WTC11 (cell line): Measurements from ENCODE around the gene TSPO. TPM values are rescaled to one million over a fixed set of nuclear protein-coding genes. Genes with fewer than 3 reads are reported as not detected.
A peak's percentile ranks its signal among the peaks of the same experiment; 100 is the strongest.

Experiments
- ATF1 ChIP-seq: sonication (generic); formaldehyde crosslinking; IDR thresholded peaks from 2 replicates; pipeline ENCODE4 v1.8.1; 2023; ENCODE audit warnings: mild to moderate bottlenecking, moderate library complexity, missing genetic modification reagents
- FOXK1 ChIP-seq: sonication (generic); formaldehyde crosslinking; IDR thresholded peaks from 2 replicates; pipeline ENCODE4 v1.8.0; 2022; ENCODE audit warnings: mild to moderate bottlenecking, moderate library complexity, missing genetic modification reagents
- GTF2I ChIP-seq: fragments of 250-450 bp; sonication (Bioruptor Pico); conservative IDR thresholded peaks from 2 replicates; pipeline ENCODE4 v1.4.0; 2021; ENCODE audit warnings: mild to moderate bottlenecking
- HMGA2 ChIP-seq: fragments of 250-450 bp; sonication (Bioruptor Pico); IDR thresholded peaks from 2 replicates; pipeline ENCODE4 v1.4.0; 2021; ENCODE audit warnings: mild to moderate bottlenecking, moderate library complexity
- JUN ChIP-seq: sonication (generic); formaldehyde crosslinking; IDR thresholded peaks from 2 replicates; pipeline ENCODE4 v1.8.0; 2023; ENCODE audit warnings: mild to moderate bottlenecking, missing genetic modification reagents
- KAT7 ChIP-seq: sonication (generic); formaldehyde crosslinking; IDR thresholded peaks from 2 replicates; pipeline ENCODE4 v1.8.1; 2023; ENCODE audit warnings: missing genetic modification reagents, mild to moderate bottlenecking, borderline replicate concordance
- NFATC4 ChIP-seq: fragments of 250-450 bp; sonication (Bioruptor Pico); IDR thresholded peaks from 2 replicates; pipeline ENCODE4 v1.9.0; 2021; ENCODE audit warnings: mild to moderate bottlenecking
- NR1H2 ChIP-seq: sonication (generic); formaldehyde crosslinking; IDR thresholded peaks from 2 replicates; pipeline ENCODE4 v1.9.0; 2021; ENCODE audit warnings: mild to moderate bottlenecking, moderate library complexity, missing genetic modification reagents
- NR2C2 ChIP-seq: sonication (generic); formaldehyde crosslinking; IDR thresholded peaks from 2 replicates; pipeline ENCODE4 v1.8.0; 2022; ENCODE audit warnings: mild to moderate bottlenecking, missing genetic modification reagents
- RELA ChIP-seq: sonication (generic); formaldehyde crosslinking; IDR thresholded peaks from 2 replicates; pipeline ENCODE4 v1.8.1; 2022; ENCODE audit warnings: missing genetic modification reagents, mild to moderate bottlenecking, borderline replicate concordance
- SMAD3 ChIP-seq: sonication (generic); formaldehyde crosslinking; IDR thresholded peaks from 2 replicates; pipeline ENCODE4 v1.8.0; 2022; ENCODE audit warnings: missing genetic modification reagents, mild to moderate bottlenecking, borderline replicate concordance
- TCF7 ChIP-seq: sonication (generic); formaldehyde crosslinking; IDR thresholded peaks from 2 replicates; pipeline ENCODE4 v1.8.0; 2022; ENCODE audit warnings: mild to moderate bottlenecking, low read depth, missing genetic modification reagents, moderate library complexity
- TEAD4 ChIP-seq: sonication (generic); formaldehyde crosslinking; IDR thresholded peaks from 2 replicates; pipeline ENCODE4 v1.8.0; 2022; ENCODE audit warnings: mild to moderate bottlenecking, missing genetic modification reagents
- ZNF121 ChIP-seq: sonication (generic); formaldehyde crosslinking; IDR thresholded peaks from 2 replicates; pipeline ENCODE4 v1.8.0; 2023; ENCODE audit warnings: missing genetic modification reagents
- ZNF232 ChIP-seq: sonication (generic); formaldehyde crosslinking; IDR thresholded peaks from 2 replicates; pipeline ENCODE4 v1.8.0; 2022; ENCODE audit warnings: mild to moderate bottlenecking, missing genetic modification reagents
- ZNF317 ChIP-seq: sonication (generic); formaldehyde crosslinking; IDR thresholded peaks from 2 replicates; pipeline ENCODE4 v1.8.1; 2023; ENCODE audit warnings: low read depth, mild to moderate bottlenecking, moderate library complexity, missing genetic modification reagents, borderline replicate concordance
- ZNF396 ChIP-seq: fragments of 250-450 bp; sonication (Bioruptor Pico); IDR thresholded peaks from 2 replicates; pipeline ENCODE4 v1.8.0; 2021; ENCODE audit warnings: mild to moderate bottlenecking, moderate library complexity, borderline replicate concordance
- ZNF671 ChIP-seq: fragments of 250-450 bp; sonication (Bioruptor Pico); IDR thresholded peaks from 2 replicates; pipeline ENCODE4 v1.8.0; 2021; ENCODE audit warnings: mild to moderate bottlenecking
- total RNA-seq: library from RNA; stranded (reverse); gene quantifications from 3 replicates; pipeline ENCODE4 v1.2.3, GENCODE V29; 2021
- TF ChIP-seq, protein P1 (sequence below): sonication (generic); formaldehyde crosslinking; IDR thresholded peaks from 2 replicates; pipeline ENCODE4 v1.8.0; 2023; ENCODE audit warnings: mild to moderate bottlenecking, missing genetic modification reagents
- TF ChIP-seq, protein P2 (sequence below): fragments of 250-450 bp; sonication (Bioruptor Pico); IDR thresholded peaks from 2 replicates; pipeline ENCODE4 v2.1.2; 2022; ENCODE audit warnings: mild to moderate bottlenecking, moderate library complexity
- TF ChIP-seq, protein P3 (sequence below): sonication (generic); formaldehyde crosslinking; IDR thresholded peaks from 2 replicates; pipeline ENCODE4 v1.8.0; 2022; ENCODE audit warnings: missing genetic modification reagents
- TF ChIP-seq, protein P4 (sequence below): sonication (generic); formaldehyde crosslinking; IDR thresholded peaks from 2 replicates; pipeline ENCODE4 v1.8.1; 2022; ENCODE audit warnings: low read depth, missing genetic modification reagents, borderline replicate concordance
- TF ChIP-seq, protein P5 (sequence below): sonication (generic); formaldehyde crosslinking; IDR thresholded peaks from 2 replicates; pipeline ENCODE4 v1.8.1; 2023; ENCODE audit warnings: mild to moderate bottlenecking, missing genetic modification reagents, moderate library complexity
- TF ChIP-seq, protein P6 (sequence below): sonication (generic); formaldehyde crosslinking; IDR thresholded peaks from 2 replicates; pipeline ENCODE4 v1.8.1; 2022; ENCODE audit warnings: missing genetic modification reagents, borderline replicate concordance
- TF ChIP-seq, protein P7 (sequence below): sonication (generic); formaldehyde crosslinking; IDR thresholded peaks from 2 replicates; pipeline ENCODE4 v1.8.1; 2022; ENCODE audit warnings: mild to moderate bottlenecking, missing genetic modification reagents, moderate library complexity, borderline replicate concordance
- TF ChIP-seq, protein P8 (sequence below): sonication (generic); formaldehyde crosslinking; IDR thresholded peaks from 2 replicates; pipeline ENCODE4 v1.8.0; 2022; ENCODE audit warnings: mild to moderate bottlenecking, missing genetic modification reagents

Gene TSPO
- total RNA-seq, 1 experiment from 2014 or later: 21.9 TPM

DNA sequence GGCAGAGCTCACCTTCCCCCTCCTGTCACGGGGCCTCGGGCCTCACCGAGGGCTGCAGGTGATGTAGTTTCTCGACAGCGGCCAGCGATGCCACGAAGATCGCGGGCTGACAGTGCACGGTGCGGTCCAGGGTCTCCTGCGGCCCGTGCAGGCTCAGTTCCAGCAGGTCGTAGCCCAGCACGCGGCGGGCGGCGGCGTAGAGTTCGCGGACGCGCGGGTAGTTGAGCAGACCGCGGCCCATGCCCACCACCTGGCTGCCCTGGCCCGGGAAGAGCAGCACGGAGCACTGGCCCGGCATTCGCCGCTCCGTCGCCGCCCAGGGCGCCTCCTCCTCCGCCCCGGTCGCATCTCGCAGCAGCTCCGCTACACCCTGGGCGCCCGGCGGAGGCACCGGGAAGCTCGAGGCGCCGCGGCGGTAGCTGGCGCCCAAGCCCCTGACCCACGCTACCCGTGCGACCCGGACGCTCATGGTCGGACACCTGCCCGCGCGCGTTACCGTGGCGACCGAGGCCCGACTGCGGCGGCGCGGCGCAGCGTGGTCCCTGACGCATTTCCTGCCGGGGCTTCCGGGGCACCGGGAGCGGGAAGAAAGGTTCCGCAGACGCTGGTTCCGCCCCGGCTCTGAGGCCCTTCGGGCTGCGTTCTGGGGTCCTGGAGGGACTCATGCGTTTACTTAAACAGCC lies 8.3 kb upstream of the TSPO start, which contains the start of gene MCAT (continued):
- TF ChIP-seq, protein P1, sequence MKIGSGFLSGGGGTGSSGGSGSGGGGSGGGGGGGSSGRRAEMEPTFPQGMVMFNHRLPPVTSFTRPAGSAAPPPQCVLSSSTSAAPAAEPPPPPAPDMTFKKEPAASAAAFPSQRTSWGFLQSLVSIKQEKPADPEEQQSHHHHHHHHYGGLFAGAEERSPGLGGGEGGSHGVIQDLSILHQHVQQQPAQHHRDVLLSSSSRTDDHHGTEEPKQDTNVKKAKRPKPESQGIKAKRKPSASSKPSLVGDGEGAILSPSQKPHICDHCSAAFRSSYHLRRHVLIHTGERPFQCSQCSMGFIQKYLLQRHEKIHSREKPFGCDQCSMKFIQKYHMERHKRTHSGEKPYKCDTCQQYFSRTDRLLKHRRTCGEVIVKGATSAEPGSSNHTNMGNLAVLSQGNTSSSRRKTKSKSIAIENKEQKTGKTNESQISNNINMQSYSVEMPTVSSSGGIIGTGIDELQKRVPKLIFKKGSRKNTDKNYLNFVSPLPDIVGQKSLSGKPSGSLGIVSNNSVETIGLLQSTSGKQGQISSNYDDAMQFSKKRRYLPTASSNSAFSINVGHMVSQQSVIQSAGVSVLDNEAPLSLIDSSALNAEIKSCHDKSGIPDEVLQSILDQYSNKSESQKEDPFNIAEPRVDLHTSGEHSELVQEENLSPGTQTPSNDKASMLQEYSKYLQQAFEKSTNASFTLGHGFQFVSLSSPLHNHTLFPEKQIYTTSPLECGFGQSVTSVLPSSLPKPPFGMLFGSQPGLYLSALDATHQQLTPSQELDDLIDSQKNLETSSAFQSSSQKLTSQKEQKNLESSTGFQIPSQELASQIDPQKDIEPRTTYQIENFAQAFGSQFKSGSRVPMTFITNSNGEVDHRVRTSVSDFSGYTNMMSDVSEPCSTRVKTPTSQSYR: no peak
- TF ChIP-seq, protein P2, sequence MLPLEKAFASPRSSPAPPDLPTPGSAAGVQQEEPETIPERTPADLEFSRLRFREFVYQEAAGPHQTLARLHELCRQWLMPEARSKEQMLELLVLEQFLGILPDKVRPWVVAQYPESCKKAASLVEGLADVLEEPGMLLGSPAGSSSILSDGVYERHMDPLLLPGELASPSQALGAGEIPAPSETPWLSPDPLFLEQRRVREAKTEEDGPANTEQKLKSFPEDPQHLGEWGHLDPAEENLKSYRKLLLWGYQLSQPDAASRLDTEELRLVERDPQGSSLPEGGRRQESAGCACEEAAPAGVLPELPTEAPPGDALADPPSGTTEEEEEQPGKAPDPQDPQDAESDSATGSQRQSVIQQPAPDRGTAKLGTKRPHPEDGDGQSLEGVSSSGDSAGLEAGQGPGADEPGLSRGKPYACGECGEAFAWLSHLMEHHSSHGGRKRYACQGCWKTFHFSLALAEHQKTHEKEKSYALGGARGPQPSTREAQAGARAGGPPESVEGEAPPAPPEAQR (CRISPR knock-in tag): no peak
- no peak for TF ChIP-seq GTF2I (CRISPR knock-in tag)
- peak; percentile 77; the same call in 1 of the 2 replicates for TF ChIP-seq KAT7 (CRISPR knock-in tag)
- TF ChIP-seq TCF7: peak; percentile 70; the same call in 1 of the 2 replicates
- TF ChIP-seq HMGA2 (CRISPR knock-in tag): no peak
- TF ChIP-seq, protein P3, sequence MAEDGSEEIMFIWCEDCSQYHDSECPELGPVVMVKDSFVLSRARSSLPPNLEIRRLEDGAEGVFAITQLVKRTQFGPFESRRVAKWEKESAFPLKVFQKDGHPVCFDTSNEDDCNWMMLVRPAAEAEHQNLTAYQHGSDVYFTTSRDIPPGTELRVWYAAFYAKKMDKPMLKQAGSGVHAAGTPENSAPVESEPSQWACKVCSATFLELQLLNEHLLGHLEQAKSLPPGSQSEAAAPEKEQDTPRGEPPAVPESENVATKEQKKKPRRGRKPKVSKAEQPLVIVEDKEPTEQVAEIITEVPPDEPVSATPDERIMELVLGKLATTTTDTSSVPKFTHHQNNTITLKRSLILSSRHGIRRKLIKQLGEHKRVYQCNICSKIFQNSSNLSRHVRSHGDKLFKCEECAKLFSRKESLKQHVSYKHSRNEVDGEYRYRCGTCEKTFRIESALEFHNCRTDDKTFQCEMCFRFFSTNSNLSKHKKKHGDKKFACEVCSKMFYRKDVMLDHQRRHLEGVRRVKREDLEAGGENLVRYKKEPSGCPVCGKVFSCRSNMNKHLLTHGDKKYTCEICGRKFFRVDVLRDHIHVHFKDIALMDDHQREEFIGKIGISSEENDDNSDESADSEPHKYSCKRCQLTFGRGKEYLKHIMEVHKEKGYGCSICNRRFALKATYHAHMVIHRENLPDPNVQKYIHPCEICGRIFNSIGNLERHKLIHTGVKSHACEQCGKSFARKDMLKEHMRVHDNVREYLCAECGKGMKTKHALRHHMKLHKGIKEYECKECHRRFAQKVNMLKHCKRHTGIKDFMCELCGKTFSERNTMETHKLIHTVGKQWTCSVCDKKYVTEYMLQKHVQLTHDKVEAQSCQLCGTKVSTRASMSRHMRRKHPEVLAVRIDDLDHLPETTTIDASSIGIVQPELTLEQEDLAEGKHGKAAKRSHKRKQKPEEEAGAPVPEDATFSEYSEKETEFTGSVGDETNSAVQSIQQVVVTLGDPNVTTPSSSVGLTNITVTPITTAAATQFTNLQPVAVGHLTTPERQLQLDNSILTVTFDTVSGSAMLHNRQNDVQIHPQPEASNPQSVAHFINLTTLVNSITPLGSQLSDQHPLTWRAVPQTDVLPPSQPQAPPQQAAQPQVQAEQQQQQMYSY (CRISPR knock-in tag): no peak
- no peak; the same call in 1 of the 2 replicates for TF ChIP-seq ZNF317
- TF ChIP-seq ZNF232 (CRISPR knock-in tag): peak; percentile 81; the same call in 1 of the 2 replicates
- TF ChIP-seq, protein P4, sequence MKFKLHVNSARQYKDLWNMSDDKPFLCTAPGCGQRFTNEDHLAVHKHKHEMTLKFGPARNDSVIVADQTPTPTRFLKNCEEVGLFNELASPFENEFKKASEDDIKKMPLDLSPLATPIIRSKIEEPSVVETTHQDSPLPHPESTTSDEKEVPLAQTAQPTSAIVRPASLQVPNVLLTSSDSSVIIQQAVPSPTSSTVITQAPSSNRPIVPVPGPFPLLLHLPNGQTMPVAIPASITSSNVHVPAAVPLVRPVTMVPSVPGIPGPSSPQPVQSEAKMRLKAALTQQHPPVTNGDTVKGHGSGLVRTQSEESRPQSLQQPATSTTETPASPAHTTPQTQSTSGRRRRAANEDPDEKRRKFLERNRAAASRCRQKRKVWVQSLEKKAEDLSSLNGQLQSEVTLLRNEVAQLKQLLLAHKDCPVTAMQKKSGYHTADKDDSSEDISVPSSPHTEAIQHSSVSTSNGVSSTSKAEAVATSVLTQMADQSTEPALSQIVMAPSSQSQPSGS (CRISPR knock-in tag): no peak
- TF ChIP-seq ATF1 (CRISPR knock-in tag): no peak
- TF ChIP-seq, protein P5, sequence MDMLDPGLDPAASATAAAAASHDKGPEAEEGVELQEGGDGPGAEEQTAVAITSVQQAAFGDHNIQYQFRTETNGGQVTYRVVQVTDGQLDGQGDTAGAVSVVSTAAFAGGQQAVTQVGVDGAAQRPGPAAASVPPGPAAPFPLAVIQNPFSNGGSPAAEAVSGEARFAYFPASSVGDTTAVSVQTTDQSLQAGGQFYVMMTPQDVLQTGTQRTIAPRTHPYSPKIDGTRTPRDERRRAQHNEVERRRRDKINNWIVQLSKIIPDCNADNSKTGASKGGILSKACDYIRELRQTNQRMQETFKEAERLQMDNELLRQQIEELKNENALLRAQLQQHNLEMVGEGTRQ (CRISPR knock-in tag): no peak
- TF ChIP-seq, protein P6, sequence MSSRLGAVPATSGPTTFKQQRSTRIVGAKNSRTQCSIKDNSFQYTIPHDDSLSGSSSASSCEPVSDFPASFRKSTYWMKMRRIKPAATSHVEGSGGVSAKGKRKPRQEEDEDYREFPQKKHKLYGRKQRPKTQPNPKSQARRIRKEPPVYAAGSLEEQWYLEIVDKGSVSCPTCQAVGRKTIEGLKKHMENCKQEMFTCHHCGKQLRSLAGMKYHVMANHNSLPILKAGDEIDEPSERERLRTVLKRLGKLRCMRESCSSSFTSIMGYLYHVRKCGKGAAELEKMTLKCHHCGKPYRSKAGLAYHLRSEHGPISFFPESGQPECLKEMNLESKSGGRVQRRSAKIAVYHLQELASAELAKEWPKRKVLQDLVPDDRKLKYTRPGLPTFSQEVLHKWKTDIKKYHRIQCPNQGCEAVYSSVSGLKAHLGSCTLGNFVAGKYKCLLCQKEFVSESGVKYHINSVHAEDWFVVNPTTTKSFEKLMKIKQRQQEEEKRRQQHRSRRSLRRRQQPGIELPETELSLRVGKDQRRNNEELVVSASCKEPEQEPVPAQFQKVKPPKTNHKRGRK (CRISPR knock-in tag): no peak
- TF ChIP-seq JUN (CRISPR knock-in tag): no peak
- no peak for TF ChIP-seq NR1H2 (CRISPR knock-in tag)
- TF ChIP-seq, protein P7, sequence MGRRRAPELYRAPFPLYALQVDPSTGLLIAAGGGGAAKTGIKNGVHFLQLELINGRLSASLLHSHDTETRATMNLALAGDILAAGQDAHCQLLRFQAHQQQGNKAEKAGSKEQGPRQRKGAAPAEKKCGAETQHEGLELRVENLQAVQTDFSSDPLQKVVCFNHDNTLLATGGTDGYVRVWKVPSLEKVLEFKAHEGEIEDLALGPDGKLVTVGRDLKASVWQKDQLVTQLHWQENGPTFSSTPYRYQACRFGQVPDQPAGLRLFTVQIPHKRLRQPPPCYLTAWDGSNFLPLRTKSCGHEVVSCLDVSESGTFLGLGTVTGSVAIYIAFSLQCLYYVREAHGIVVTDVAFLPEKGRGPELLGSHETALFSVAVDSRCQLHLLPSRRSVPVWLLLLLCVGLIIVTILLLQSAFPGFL (CRISPR knock-in tag): no peak
- no peak for TF ChIP-seq ZNF671 (CRISPR knock-in tag)
- TF ChIP-seq RELA (CRISPR knock-in tag): peak; percentile 47; the same call in 1 of the 2 replicates
- no peak for TF ChIP-seq NFATC4 (CRISPR knock-in tag)
- TF ChIP-seq, protein P8, sequence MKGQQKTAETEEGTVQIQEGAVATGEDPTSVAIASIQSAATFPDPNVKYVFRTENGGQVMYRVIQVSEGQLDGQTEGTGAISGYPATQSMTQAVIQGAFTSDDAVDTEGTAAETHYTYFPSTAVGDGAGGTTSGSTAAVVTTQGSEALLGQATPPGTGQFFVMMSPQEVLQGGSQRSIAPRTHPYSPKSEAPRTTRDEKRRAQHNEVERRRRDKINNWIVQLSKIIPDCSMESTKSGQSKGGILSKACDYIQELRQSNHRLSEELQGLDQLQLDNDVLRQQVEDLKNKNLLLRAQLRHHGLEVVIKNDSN (CRISPR knock-in tag): no peak
- TF ChIP-seq ZNF396 (CRISPR knock-in tag): no peak
- peak; percentile 88 for TF ChIP-seq FOXK1 (CRISPR knock-in tag)
- peak; percentile 98 for TF ChIP-seq ZNF121 (CRISPR knock-in tag)
- TF ChIP-seq NR2C2 (CRISPR knock-in tag): 0 out of 2 replicates have a peak, but pooled peaks have one; percentile 50
- TF ChIP-seq SMAD3: peak; percentile 52; the same call in 1 of the 2 replicates
- TF ChIP-seq TEAD4 (CRISPR knock-in tag): no peak
